Keratinocyte (primary cell): ENCODE measurements around the gene ZMYND8. TPM values are rescaled to one million over a fixed set of nuclear protein-coding genes. Genes with fewer than 3 reads are reported as not detected.

Experiments used
- DNase-seq: peaks from one replicate; pipeline ENCODE4 v3.0.0-alpha.2; 2011; ENCODE audit warnings: low read depth, missing footprints, low spot score
- FAIRE-seq: peaks from 2 replicates; lab custom pipeline; 2011; peaks lifted over from hg19 to GRCh38; lab: Jason Lieb, UNC
- H2AFZ ChIP-seq: 2 replicates; pipeline ENCODE4 v1.6.0; 2012; ENCODE audit warnings: low read length, control low read depth, inconsistent platforms; ENCODE audit not compliant: control insufficient read depth
- H3K27ac ChIP-seq: 2 replicates; pipeline ENCODE4 v1.5.1; 2011; ENCODE audit warnings: low read length; ENCODE audit not compliant: control insufficient read depth, insufficient read depth
- H3K27me3 ChIP-seq: 3 replicates; pipeline ENCODE4 v1.6.0; 2011; ENCODE audit warnings: low read length; ENCODE audit not compliant: control insufficient read depth, insufficient read depth; ENCODE audit errors: extremely low read depth
- H3K36me3 ChIP-seq, 2 experiments: 2 replicates in 1 of 2; 3 replicates in 1 of 2; pipeline ENCODE4 v1.5.1; 2011; ENCODE audit warnings: low read length in 2 of 2, mild to moderate bottlenecking in 1 of 2; ENCODE audit not compliant: control insufficient read depth in 2 of 2, insufficient read depth in 2 of 2; ENCODE audit errors: extremely low read depth in 1 of 2
- H3K4me1 ChIP-seq: 3 replicates; pipeline ENCODE4 v1.5.1; 2011; ENCODE audit warnings: low read length; ENCODE audit not compliant: control insufficient read depth, insufficient read depth; ENCODE audit errors: extremely low read depth
- H3K4me2 ChIP-seq: 3 replicates; pipeline ENCODE4 v1.6.0; 2011; ENCODE audit warnings: low read depth, low read length; ENCODE audit not compliant: control insufficient read depth, insufficient read depth; ENCODE audit errors: extremely low read depth
- H3K4me3 ChIP-seq, 3 experiments: fragments of 200-600 bp in 1 of 3; sonication (generic) in 1 of 3; 2 replicates in 2 of 3; 3 replicates in 1 of 3; pipeline ENCODE4 v1.5.1; 2011 to 2016; ENCODE audit warnings: low read length in 3 of 3, mild to moderate bottlenecking in 3 of 3, control low read depth in 2 of 3, inconsistent platforms in 1 of 3, low read depth in 1 of 3, mixed read lengths in 1 of 3, mixed run types in 1 of 3, moderate library complexity in 1 of 3; ENCODE audit not compliant: control insufficient read depth in 2 of 3, insufficient read depth in 2 of 3; ENCODE audit errors: extremely low read depth in 1 of 3
- H3K79me2 ChIP-seq: 2 replicates; pipeline ENCODE4 v1.6.0; 2012; ENCODE audit warnings: low read length; ENCODE audit not compliant: control insufficient read depth, insufficient read depth
- H3K9ac ChIP-seq: 3 replicates; pipeline ENCODE4 v1.6.0; 2011; ENCODE audit warnings: low read length; ENCODE audit not compliant: control insufficient read depth, insufficient read depth; ENCODE audit errors: extremely low read depth
- H3K9me1 ChIP-seq: 3 replicates; pipeline ENCODE4 v1.6.0; 2011; ENCODE audit warnings: low read length; ENCODE audit not compliant: control insufficient read depth, insufficient read depth; ENCODE audit errors: extremely low read depth
- H3K9me3 ChIP-seq: 2 replicates; pipeline ENCODE4 v1.5.1; 2012; ENCODE audit warnings: low read depth, low read length; ENCODE audit not compliant: control insufficient read depth
- H4K20me1 ChIP-seq: 3 replicates; pipeline ENCODE4 v1.6.0; 2011; ENCODE audit warnings: low read length; ENCODE audit not compliant: control insufficient read depth, insufficient read depth; ENCODE audit errors: extremely low read depth
- CTCF ChIP-seq, 3 experiments: IDR thresholded peaks in 1 of 3; conservative IDR thresholded peaks in 1 of 3; optimal IDR thresholded peaks in 1 of 3; 2 replicates in 2 of 3; 3 replicates in 1 of 3; pipeline versions ENCODE3 to v1.5.1; 2011; ENCODE audit warnings: low read length in 3 of 3, mild to moderate bottlenecking in 3 of 3, moderate library complexity in 2 of 3, control low read depth in 1 of 3, inconsistent platforms in 1 of 3; ENCODE audit not compliant: insufficient read depth in 2 of 3; ENCODE audit errors: extremely low read depth in 1 of 3
- EZH2 ChIP-seq: IDR thresholded peaks from one replicate; pipeline ENCODE4 v1.6.1; 2012; ENCODE audit warnings: inconsistent platforms, mild to moderate bottlenecking, low read length, moderate library complexity
- dilution Hi-C: fragments of 300-500 bp; cut with MboI; formaldehyde crosslinking; loops from one replicate; pipeline ENCODE4 v1.7.0; 2020; ENCODE audit warnings: low sequenced_read_pairs; ENCODE audit not compliant: extremely low pct_ligation_motif_present
- polyA plus RNA-seq, 5 experiments: library from polyadenylated mRNA; depleted of rRNA in 3 of 5; stranded (reverse) in 3 of 5; stranded (forward) in 1 of 5; unstranded in 1 of 5; fragments of >200 nt; gene quantifications; 1 replicate in 1 of 5; 2 replicates in 3 of 5; 3 replicates in 1 of 5; pipeline versions ENCODE4 v1.2.1 to v1.2.3, GENCODE V29; 2011 to 2012; ENCODE audit warnings: missing spikeins in 2 of 5, low read depth in 1 of 5, low replicate concordance in 1 of 5

Gene ZMYND8
- polyA plus RNA-seq, 1 donor (not counting 4 experiments of a cell fraction or from before 2014, with no cell fraction given), result 39.8 TPM

DNA sequence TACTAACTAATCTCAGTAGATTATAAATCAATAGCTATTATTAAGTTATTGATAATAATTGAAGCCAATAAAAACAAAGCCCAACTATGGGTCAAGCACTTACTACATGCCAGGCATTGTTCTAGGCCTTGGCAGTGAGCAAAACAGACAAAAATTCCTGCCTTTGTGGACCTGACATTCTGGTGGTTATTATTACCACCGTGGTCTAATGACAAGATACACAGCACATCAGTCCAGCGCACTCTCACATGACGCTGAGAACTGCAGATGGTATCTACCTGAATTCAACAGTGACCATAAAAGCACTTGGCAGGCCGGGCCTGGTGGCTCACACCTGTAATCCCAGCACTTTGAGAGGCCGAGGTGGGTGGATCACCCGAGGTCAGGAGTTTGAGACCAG lies 121.4 kb downstream of the ZMYND8 start:
- DNase-seq (no peak), FAIRE-seq (no peak)
- H3K4me2 ChIP-seq, result no peak overlapping the region
- no peaks in the 10 kb centered on the region for H3K9me3 ChIP-seq
- H2AFZ ChIP-seq, result no peak overlapping the region
- peaks cover 6% of the 10 kb centered on the region for H4K20me1 ChIP-seq
- H3K36me3 ChIP-seq, result peaks cover 40 to 45% of the 10 kb centered on the region in 2 experiments
- H3K79me2 ChIP-seq, result peaks cover 25% of the 10 kb centered on the region
- H3K9me1 ChIP-seq, result no peaks in the 10 kb centered on the region
- H3K27ac ChIP-seq, result no peak overlapping the region
- no peaks in the 10 kb centered on the region for H3K4me1 ChIP-seq
- TF ChIP-seq CTCF (optimal IDR thresholded peaks at IDR 0.05 in 1 of 3, IDR thresholded peaks at IDR 0.05 in 1 of 3, conservative IDR thresholded peaks at IDR 0.05 in 1 of 3; ENCODE audit: extremely low read depth in 1 of 3, insufficient read depth in 2 of 3, low read length in 3 of 3), result no peak
- no peak overlapping the region for H3K4me3 ChIP-seq
- H3K27me3 ChIP-seq, result no peaks in the 10 kb centered on the region
- dilution Hi-C loops, result no loop called here
- no peak overlapping the region for H3K9ac ChIP-seq

DNA sequence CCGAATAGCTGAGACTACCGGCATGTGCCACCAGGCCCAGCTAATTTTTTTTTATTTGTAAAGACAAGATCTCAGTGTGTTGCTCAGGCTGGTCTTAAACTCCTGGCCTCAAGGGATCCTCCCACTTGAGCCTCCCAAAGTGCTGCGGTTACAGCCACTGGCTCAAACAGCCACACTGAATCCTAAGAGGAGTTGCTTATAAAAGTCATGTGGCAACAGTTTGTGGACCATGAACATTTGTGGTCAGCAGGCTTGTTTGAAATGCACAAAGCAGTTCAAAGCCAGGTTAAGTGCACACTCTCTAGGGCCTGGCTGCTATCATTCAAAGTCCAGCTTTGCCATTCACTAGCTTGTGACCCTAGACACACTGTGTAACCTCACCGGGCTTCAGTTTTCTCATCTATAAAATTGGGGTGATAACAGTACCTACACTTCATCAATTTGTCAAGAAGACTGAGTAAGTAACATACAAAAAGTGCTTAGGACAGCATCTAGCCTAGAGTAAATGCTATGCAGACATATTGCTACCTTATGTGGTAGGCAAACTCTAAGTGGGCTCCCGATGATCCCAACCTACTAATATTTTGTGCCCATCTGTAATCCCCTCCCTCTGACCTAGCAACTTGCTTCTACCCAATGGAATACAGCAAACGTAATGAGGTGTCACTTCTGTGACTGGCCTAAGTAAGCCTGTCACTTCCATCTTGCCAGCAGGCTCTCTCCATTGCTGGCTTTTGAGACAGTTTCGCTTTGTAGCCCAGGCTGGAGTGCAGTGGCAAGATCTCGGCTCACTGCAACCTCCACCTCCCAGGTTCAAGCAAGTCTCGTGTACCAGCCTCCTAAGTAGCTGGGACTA lies 122.9 kb downstream of the ZMYND8 start:
- H3K4me3 ChIP-seq, result no peak overlapping the region
- H2AFZ ChIP-seq, result no peak overlapping the region
- no peak overlapping the region for H3K4me2 ChIP-seq
- no peaks in the 10 kb centered on the region for H3K4me1 ChIP-seq
- H3K9me1 ChIP-seq, result no peaks in the 10 kb centered on the region
- no peaks in the 10 kb centered on the region for H3K9me3 ChIP-seq
- DNase-seq, result no peak
- dilution Hi-C loops, result no loop called here
- H3K27ac ChIP-seq, result no peak overlapping the region
- H3K9ac ChIP-seq, result no peak overlapping the region
- TF ChIP-seq CTCF (optimal IDR thresholded peaks at IDR 0.05 in 1 of 3, IDR thresholded peaks at IDR 0.05 in 1 of 3, conservative IDR thresholded peaks at IDR 0.05 in 1 of 3; ENCODE audit: extremely low read depth in 1 of 3, insufficient read depth in 2 of 3, low read length in 3 of 3) (no peak), EZH2 (no peak)
- H3K79me2 ChIP-seq, result peaks cover 25% of the 10 kb centered on the region
- no peak for FAIRE-seq
- peaks cover 43 to 46% of the 10 kb centered on the region in 2 experiments for H3K36me3 ChIP-seq
- peaks cover 6% of the 10 kb centered on the region for H4K20me1 ChIP-seq
- no peaks in the 10 kb centered on the region for H3K27me3 ChIP-seq
